OCI-LY7 (cell line): ENCODE results near the gene LCK.

ENCODE experiments used
- EZH2phosphoT487 ChIP-seq: fragments of 200-600 bp; sonication (generic); IDR thresholded peaks from 2 replicates; pipeline ENCODE4 v1.6.1; 2018; ENCODE audit warnings: low read depth, borderline replicate concordance, mild to moderate bottlenecking, mixed run types, antibody characterized with exemption, low read length, moderate library complexity, mixed read lengths
- TF ChIP-seq, protein P1 (sequence below): fragments of 200-600 bp; sonication (generic); conservative IDR thresholded peaks from 2 replicates; pipeline ENCODE4 v1.5.1; 2014; ENCODE audit warnings: mild to moderate bottlenecking, antibody characterized with exemption, low read length, moderate library complexity, mixed read lengths

DNA sequence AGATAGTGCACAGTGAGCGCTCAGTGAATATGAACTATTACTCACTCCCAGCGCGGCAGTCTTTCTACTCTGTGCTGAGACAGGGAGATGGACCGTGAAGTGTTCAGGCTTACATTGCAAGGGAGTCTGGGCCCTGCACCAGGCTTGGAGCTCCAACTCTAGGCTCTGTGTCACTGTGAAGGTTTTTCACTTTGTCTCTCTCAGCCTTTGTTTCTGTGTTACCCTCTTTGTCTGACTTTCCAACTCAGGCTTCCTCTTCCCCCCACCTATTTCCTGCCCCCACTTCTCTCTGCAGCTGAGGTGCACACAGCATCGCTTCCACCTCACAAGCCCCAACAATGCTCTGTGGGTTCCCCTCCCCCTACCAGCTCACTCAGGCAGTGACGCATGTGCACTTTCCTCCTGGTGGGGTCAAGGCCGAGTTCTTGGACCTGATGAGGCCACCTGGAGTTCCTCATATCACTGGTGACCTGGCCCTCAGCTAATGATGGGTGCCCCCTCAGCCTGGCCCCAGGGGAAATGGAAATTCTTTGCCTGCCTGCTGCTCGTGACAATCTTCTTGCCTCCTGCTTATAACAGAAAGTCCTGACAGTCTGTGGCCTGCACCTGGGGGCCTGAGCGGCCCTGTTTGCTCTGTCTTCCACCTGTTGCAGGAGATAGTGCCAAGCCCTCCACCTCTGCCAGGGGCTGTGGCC is 1.1 kb upstream of the LCK start:
- TF ChIP-seq, protein P1, sequence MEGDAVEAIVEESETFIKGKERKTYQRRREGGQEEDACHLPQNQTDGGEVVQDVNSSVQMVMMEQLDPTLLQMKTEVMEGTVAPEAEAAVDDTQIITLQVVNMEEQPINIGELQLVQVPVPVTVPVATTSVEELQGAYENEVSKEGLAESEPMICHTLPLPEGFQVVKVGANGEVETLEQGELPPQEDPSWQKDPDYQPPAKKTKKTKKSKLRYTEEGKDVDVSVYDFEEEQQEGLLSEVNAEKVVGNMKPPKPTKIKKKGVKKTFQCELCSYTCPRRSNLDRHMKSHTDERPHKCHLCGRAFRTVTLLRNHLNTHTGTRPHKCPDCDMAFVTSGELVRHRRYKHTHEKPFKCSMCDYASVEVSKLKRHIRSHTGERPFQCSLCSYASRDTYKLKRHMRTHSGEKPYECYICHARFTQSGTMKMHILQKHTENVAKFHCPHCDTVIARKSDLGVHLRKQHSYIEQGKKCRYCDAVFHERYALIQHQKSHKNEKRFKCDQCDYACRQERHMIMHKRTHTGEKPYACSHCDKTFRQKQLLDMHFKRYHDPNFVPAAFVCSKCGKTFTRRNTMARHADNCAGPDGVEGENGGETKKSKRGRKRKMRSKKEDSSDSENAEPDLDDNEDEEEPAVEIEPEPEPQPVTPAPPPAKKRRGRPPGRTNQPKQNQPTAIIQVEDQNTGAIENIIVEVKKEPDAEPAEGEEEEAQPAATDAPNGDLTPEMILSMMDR = no peak
- no peak for TF ChIP-seq EZH2phosphoT487
